Adipocyte (in vitro differentiated cells): ENCODE data around the gene NFIA.
A peak's percentile ranks its signal among the peaks of the same experiment; 100 is the strongest.

ENCODE experiments used
- DNase-seq: peaks from one replicate; pipeline ENCODE4 v3.0.0-alpha.2; 2015; ENCODE audit warnings: low read depth
- H3K27me3 ChIP-seq: replicated peaks from 2 replicates; pipeline ENCODE4 v1.7.0; 2013; ENCODE audit warnings: mild to moderate bottlenecking, low read length, moderate library complexity; ENCODE audit not compliant: control insufficient read depth, insufficient read depth
- H3K36me3 ChIP-seq: 2 replicates; pipeline ENCODE4 v1.7.0; 2013; ENCODE audit warnings: low read length, mild to moderate bottlenecking, moderate library complexity; ENCODE audit not compliant: control insufficient read depth, insufficient read depth, severe bottlenecking
- H3K4me1 ChIP-seq: 2 replicates; pipeline ENCODE4 v1.7.0; 2013; ENCODE audit warnings: mild to moderate bottlenecking, low read length, moderate library complexity; ENCODE audit not compliant: control insufficient read depth, insufficient read depth
- H3K4me3 ChIP-seq: 2 replicates; pipeline ENCODE4 v1.7.0; 2013; ENCODE audit warnings: mild to moderate bottlenecking, low read length, moderate library complexity
- H3K9ac ChIP-seq: 2 replicates; pipeline ENCODE4 v1.7.0; 2013; ENCODE audit warnings: mild to moderate bottlenecking, low read length, moderate library complexity
- H3K9me3 ChIP-seq: 2 replicates; pipeline ENCODE4 v1.7.0; 2013; ENCODE audit warnings: mild to moderate bottlenecking, low read length, moderate library complexity; ENCODE audit not compliant: control insufficient read depth

Gene NFIA

DNA sequence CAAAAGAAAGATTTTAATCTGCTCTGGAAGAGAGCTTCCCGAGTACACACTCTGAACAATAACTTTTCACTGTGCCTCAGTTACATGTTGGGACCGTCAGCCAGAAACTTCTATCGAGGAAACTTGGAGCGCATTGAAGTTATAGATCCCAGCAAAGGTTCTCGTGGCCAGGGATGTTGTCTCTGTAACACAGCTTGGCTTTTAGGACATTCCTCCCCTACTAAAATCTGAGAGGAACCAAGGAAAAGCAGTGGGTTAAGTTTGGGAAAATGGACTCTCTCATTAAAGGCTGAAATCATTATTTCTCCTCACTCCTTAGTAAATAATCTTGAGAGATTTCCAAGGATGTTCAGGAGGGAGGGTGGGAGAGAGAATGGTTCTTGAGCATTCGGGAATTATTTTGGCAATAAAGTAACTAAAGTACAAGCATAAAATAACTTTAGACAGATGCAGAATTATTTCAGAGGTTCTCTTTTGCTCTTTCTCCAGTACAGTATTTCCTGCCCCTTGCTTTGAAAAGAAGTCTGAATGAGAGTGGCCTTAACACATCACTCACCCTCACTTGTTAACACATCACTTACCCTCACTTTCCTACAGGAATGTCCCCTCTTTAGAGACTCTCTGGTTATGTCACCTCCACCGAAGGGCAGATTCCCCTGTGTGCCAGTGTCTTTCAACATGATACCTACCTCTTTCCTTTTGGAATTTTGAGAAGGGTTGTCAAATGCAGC is 1.8 kb upstream of the NFIA start:
- H3K9ac ChIP-seq, result peak overlapping the region; percentile 85
- DNase-seq, result no peak
- H3K4me3 ChIP-seq, result peak overlapping the region; percentile 93
- H3K27me3 ChIP-seq, result no peaks in the 10 kb centered on the region
- H3K36me3 ChIP-seq, result no peaks in the 10 kb centered on the region
- no peaks in the 10 kb centered on the region for H3K9me3 ChIP-seq
- H3K4me1 ChIP-seq, result peaks cover 46% of the 10 kb centered on the region

DNA sequence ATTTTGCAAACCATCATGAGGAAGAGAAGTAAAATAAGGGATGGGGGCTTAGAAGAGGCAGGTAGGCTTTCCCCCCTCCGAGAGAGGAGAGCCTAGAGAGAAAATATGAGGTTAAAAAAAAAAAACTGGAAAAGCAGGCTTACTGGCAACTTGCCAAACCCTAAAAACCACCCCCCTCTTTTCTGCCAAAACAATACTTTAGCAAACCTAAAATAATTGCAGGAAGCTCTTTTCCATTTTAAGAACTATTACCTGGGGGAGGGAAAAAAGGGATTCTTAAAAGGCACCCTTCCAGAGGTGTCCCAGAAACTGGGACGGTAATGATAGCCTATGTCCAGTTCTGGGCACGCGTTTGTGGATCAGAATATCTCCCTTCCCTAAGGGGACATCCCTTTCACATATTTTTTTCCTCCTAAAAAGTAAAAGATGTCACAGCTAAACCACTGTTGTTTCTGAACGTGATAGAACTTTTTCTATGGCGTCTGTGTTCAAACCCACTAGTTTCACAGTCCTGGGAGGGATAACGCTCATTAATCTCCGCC is 1.1 kb upstream of the NFIA start:
- Histone ChIP-seq H3K9ac (peak overlapping the region; percentile 85), H3K27me3 (no peaks in the 10 kb centered on the region), H3K4me1 (peaks cover 53% of the 10 kb centered on the region), H3K36me3 (no peaks in the 10 kb centered on the region), H3K4me3 (peak overlapping the region; percentile 93), H3K9me3 (no peaks in the 10 kb centered on the region)
- DNase-seq, result peak; percentile 29

DNA sequence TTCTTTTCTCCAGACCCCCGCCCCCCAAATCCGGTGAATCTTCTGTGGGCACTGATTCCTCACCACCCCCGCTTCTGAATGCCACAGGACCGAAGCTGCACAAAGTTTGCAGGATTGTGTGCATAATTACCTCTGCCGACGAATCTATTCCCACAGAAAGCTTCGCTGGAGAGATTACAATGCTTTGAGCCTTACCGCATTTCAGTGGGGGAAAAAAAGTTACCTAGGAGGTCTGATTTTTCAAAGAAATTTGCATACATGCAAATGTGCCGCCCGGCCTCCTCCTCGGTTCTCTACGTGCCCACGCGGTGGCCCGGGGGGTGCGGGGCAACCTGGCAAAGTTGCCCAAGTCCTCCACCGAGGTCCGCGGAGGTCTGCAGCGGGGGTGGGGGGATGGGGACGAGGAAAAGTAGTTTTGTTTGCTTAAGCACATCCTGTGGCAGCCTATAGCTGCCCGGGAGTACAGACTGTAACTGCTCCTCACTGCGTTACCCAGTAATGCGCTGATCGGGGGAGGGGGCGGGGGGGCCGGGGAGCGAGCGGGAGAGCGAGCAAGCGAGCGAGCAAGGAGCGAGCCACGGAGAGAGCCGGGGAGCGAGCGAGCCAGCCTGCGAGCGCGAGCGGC is 563 bp upstream of the NFIA start:
- DNase-seq, result peak; percentile 64
- H3K4me3 ChIP-seq, result peak overlapping the region; percentile 93
- no peaks in the 10 kb centered on the region for H3K9me3 ChIP-seq
- peak overlapping the region; percentile 85 for H3K9ac ChIP-seq
- H3K27me3 ChIP-seq, result no peaks in the 10 kb centered on the region
- H3K4me1 ChIP-seq, result peaks cover 54% of the 10 kb centered on the region
- H3K36me3 ChIP-seq, result no peaks in the 10 kb centered on the region

DNA sequence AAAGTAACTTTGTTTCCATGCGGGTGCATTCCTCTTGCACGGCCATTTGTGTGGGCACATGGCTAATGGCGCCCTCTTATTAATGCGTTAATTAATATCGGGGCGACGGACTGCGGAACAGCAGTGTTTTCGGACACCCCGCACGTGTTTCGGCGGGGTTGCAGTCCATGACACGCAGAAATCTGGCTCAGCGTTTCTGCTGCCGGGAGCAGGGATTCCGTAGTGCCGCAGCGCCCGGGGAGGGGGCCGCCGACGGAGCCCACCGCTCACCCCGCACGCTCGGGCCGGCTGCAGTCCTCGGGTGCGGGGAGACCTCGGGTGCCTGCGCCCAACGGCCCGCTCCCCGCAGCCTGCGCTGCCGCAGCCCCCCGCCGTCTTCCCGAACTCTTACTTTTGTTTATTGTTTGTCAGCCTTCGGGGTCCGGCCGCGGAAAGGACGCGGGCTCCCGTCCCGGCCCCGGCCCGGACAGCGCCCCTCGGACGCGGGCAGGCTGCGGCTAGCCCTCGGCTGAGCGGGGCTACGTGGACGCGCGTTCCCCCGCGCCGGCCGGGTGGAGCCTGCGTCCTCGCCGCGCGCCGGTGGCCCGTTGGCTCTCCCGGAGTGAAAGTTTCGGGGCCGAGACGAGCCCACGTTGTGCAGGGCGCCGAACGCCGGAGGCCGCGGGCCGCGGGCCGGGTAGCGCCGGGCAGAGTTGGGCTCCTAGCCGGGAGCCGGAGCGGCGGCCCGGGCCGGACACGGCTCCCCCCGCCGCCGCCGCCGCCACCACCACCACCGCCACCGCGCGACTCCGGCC is 849 bp downstream of the NFIA start:
- H3K36me3 ChIP-seq, result peaks cover 2% of the 10 kb centered on the region
- H3K27me3 ChIP-seq, result no peaks in the 10 kb centered on the region
- H3K9me3 ChIP-seq, result no peaks in the 10 kb centered on the region
- H3K9ac ChIP-seq, result peak overlapping the region; percentile 90
- peak overlapping the region; percentile 93 for H3K4me3 ChIP-seq
- H3K4me1 ChIP-seq, result peaks cover 67% of the 10 kb centered on the region
- DNase-seq, result peak; percentile 79

DNA sequence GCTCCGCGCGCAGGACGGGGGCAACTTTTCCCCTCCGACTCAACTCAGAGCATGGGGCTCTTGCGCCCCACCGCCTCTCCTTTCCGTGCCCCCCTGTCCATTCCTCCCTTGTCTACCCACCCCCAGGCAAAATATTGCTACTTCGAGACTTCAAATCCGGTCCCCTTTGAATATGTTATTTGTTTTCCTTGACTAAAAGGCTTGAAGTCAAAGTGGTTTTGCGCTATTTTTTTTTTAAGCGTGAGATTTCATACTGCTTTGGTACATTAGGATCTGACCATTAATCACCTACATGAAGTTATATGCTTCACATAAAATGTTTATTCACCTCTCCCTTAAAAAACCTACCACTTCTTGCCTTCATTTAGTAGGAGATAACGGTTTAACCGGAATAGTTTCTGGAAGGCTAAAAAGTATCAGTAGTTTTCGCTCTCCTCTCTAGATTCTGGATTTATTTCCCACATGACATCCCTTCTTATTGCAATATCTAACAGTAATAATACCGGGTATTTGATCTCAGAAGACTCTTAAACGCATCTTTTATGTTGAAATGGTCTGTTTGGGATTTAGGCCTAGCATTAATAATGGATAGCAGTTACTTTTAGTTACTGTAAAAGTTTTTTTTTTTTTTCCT is 1.6 kb downstream of the NFIA start:
- Histone ChIP-seq H3K27me3 (no peaks in the 10 kb centered on the region), H3K36me3 (peaks cover 10% of the 10 kb centered on the region), H3K9me3 (no peaks in the 10 kb centered on the region)

DNA sequence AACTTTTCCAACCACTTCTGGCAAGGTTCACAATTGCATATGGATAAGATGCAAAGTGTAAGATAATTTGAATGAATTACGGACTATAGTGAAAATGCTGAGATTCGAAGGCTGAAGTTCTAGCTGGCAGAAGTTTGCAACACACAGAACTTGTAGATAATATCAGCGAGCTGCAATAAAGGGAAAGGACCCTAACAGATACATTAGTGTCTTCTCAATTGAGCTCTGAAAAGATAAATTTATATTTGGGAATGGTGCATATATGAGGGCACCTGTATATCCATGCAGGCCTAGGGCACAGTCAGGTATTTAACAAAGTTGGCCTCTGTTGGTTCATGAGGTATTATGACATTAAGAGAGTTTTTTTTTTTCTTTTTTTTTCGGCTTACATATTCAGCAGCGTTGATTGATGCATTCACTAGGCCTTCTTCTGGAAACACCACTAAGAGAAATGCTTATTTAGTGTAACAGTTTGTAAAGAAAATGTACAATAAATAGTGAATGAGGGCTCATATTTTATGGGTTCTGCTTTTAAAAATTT is 2.2 kb downstream of the NFIA start:
- H3K9ac ChIP-seq, result peak overlapping the region; percentile 90
- H3K4me1 ChIP-seq, result peaks cover 54% of the 10 kb centered on the region
- no peaks in the 10 kb centered on the region for H3K9me3 ChIP-seq
- H3K36me3 ChIP-seq, result peaks cover 14% of the 10 kb centered on the region
- no peak for DNase-seq
- no peaks in the 10 kb centered on the region for H3K27me3 ChIP-seq
- H3K4me3 ChIP-seq, result peak overlapping the region; percentile 93

More for the DNA sequence above, 1.6 kb downstream of the NFIA start:
- Histone ChIP-seq H3K4me3 (peak overlapping the region; percentile 93), H3K9ac (peak overlapping the region; percentile 90), H3K4me1 (peaks cover 60% of the 10 kb centered on the region)
- DNase-seq, result no peak

DNA sequence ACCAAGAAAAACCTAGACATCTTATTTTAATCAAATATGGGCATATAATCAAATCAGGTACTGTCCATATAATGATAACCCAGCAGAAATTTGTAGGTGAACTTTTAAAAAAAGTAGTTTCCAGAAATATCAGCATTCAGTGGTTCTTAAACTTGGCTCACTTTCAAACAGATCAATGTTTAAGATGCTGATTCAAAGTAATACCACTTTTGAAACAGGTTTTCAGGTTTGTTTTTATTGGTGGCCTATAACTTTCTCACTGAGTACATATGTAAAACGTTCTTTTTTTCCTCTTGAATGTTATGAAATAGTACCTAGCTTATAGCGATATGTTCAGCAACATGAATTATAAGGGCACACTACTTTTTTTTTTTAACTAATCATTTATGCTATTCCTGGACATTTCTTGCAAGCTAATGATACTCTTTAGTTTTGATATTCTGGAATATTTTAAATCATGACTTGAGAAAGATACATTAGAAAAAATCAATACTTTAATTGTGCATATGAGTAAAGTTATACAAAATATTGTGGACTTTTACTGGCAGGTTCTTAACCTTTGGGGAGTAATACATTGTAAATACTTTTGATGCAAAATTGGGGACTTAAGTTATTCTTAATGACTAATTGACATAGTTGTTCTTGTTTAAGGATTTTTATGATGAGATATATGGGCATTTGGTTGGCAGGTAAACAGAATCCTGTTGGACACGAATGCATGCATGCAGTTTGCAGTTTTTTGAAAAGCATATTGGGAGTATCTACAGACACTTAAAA is 3.0 kb downstream of the NFIA start:
- no peak for DNase-seq
- Histone ChIP-seq H3K36me3 (peaks cover 14% of the 10 kb centered on the region), H3K9ac (peak overlapping the region; percentile 90), H3K4me1 (peaks cover 49% of the 10 kb centered on the region), H3K9me3 (no peaks in the 10 kb centered on the region), H3K4me3 (peak overlapping the region; percentile 93), H3K27me3 (no peaks in the 10 kb centered on the region)

DNA sequence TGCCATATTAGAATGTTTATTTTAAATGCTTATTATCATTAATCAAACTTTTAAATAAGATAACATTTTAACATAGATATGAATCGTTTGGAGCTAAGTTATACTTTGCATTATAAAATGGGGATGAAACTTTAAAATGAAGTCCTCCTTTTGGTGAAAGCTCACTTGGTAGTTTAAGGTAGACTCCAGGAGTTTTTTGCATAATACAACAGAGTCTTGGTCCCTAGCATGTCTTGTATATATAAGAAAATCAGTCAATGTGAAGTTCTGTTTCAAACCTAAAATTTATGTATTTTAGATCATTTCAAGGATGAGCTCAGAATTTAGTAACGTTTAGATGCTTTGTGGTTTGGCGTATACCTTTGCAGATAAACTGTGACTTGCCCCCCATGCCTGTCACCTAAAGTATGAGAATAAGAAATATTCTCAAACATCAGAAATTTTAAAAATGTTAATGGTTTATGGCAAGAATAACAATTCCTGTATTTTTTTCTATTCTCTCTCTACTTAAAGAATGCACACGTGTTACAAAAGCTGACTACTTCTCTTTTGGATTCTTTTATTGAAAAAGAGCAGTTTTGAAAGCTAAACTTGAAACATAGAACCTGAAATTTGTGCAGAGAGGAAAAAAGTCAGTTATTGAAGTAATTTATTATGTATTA is 3.8 kb downstream of the NFIA start:
- H3K36me3 ChIP-seq, result peaks cover 14% of the 10 kb centered on the region
- no peaks in the 10 kb centered on the region for H3K9me3 ChIP-seq
- no peak for DNase-seq
- H3K4me3 ChIP-seq, result peak overlapping the region; percentile 93
- peaks cover 42% of the 10 kb centered on the region for H3K4me1 ChIP-seq
- H3K27me3 ChIP-seq, result no peaks in the 10 kb centered on the region
- peak overlapping the region; percentile 90 for H3K9ac ChIP-seq

DNA sequence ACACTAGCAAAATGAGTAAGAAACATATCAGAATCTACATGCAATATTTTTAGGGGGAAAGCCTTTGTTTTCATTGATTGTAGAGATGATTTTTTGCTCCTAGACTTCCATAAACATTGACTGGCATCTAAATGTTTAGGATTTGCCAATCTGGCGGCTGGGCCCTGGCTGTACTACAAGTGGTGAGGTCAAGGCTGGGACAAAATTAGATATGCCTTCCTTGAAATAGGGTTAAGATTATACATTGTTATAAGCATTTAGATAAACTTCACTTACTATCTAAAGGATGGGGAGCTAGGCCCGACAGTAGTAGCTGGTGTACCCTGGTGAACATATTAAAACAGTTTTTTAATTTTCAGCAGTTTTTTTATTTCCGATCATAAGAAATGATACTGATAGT is 5.2 kb downstream of the NFIA start:
- H3K4me1 ChIP-seq, result peaks cover 37% of the 10 kb centered on the region
- no peak for DNase-seq
- H3K36me3 ChIP-seq, result peaks cover 14% of the 10 kb centered on the region
- no peaks in the 10 kb centered on the region for H3K9me3 ChIP-seq
- H3K27me3 ChIP-seq, result no peaks in the 10 kb centered on the region
- peak overlapping the region; percentile 16 for H3K9ac ChIP-seq
- H3K4me3 ChIP-seq, result peak overlapping the region; percentile 93
